Kidney (tissue), 14 donors: ENCODE data around the gene AGBL3. TPM values are rescaled to one million over a fixed set of nuclear protein-coding genes. Genes with fewer than 3 reads are reported as not detected.

Experiments used
- DNase-seq, 5 donors: peaks; one replicate each; pipeline ENCODE4 v3.0.0-alpha.2; 2013 to 2020
- FAIRE-seq: peaks from 2 replicates; lab custom pipeline; 2012; peaks lifted over from hg19 to GRCh38; lab: Jason Lieb, UNC
- H3K27ac ChIP-seq, 2 donors: one replicate each; pipeline ENCODE4 v1.7.0; 2013; ENCODE audit warnings: low read depth in 2 of 2, low read length in 2 of 2, inconsistent platforms in 1 of 2
- H3K27me3 ChIP-seq: one replicate; pipeline ENCODE4 v1.7.1; 2013; ENCODE audit warnings: low read length, inconsistent platforms; ENCODE audit not compliant: control insufficient read depth, insufficient read depth
- H3K36me3 ChIP-seq, 3 donors: one replicate each; pipeline versions ENCODE4 v1.7.0 to v1.7.1; 2013; ENCODE audit warnings: low read length in 3 of 3, control low read depth in 1 of 3, inconsistent platforms in 1 of 3; ENCODE audit not compliant: insufficient read depth in 3 of 3, control insufficient read depth in 2 of 3
- H3K4me1 ChIP-seq, 3 donors: one replicate each; pipeline versions ENCODE4 v1.7.0 to v1.7.1; 2013; ENCODE audit warnings: low read length in 3 of 3, inconsistent platforms in 1 of 3, low read depth in 1 of 3; ENCODE audit not compliant: control insufficient read depth in 2 of 3, insufficient read depth in 2 of 3
- H3K4me3 ChIP-seq, 3 donors: one replicate each; pipeline versions ENCODE4 v1.7.0 to v1.8.1; 2013; ENCODE audit warnings: low read length in 3 of 3, control low read depth in 1 of 3, inconsistent platforms in 1 of 3
- H3K9ac ChIP-seq, 3 donors: one replicate each; pipeline versions ENCODE4 v1.7.0 to v1.7.1; 2013; ENCODE audit warnings: low read length in 3 of 3, control low read depth in 1 of 3, inconsistent platforms in 1 of 3
- H3K9me3 ChIP-seq, 3 donors: one replicate each; pipeline versions ENCODE4 v1.7.0 to v1.7.1; 2013; ENCODE audit warnings: low read length in 3 of 3, control low read depth in 1 of 3, inconsistent platforms in 1 of 3; ENCODE audit not compliant: control insufficient read depth in 2 of 3, insufficient read depth in 1 of 3
- intact Hi-C: fragments of 100-400 bp; cut with DNase I; formaldehyde crosslinking; loops from one replicate; pipeline ENCODE4 v1.11.1; 2022
- polyA plus RNA-seq: library from polyadenylated mRNA; stranded (reverse); fragments of 350-450 nt; fragmentation: Illumina TruSeq; extraction: RNeasy Lipid Tissue Mini Kit (QIAGEN cat#74804); gene quantifications from one replicate; pipeline ENCODE4 v1.2.3, GENCODE V29; 2014; ENCODE audit warnings: low read depth, low replicate concordance; ENCODE audit not compliant: insufficient read depth
- total RNA-seq: library from RNA; stranded (reverse); fragmentation: NEBNext Ultra II Directional; extraction: Animal tissue kit (Norgen Biotek cat#: 25700); gene quantifications from one replicate; pipeline ENCODE4 v1.2.1, GENCODE V29; 2021
- TF ChIP-seq, protein P1 (sequence below): IDR thresholded peaks from 3 replicates; pipeline ENCODE4 v1.5.1; 2012; ENCODE audit warnings: mild to moderate bottlenecking, moderate library complexity, borderline replicate concordance; ENCODE audit not compliant: insufficient read depth; ENCODE audit errors: extremely low read depth
- donor health status: control.
- donor health status: control.
- donor health status: control.
- donor health status: control.
- donor health status: control.
- donor health status: DM: yes; HTN: yes; CAD: no.
- donor health status: Normal renal cell carcinoma (clear cell type).

Gene AGBL3
- total and polyA plus RNA-seq, 2 donors from 2014 or later: 2.1 to 7.6 TPM

DNA sequence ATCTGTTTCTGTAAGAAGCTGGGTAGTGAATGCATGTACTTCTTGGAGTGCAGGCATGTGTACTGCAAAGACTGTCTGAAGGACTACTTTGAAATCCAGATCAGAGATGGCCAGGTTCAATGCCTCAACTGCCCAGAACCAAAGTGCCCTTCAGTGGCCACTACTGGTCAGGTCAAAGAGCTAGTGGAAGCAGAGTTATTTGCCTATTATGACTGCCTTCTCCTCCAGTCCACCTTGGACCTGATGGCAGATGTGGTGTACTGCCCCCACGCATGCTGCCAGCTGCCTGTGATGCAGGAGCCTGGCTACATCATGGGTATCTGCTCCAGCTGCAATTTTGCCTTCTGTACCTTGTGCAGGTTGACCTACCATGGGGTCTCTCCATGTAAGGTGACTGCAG is 142.6 kb downstream of the AGBL3 start:
- no peak overlapping the region for H3K4me3 ChIP-seq
- FAIRE-seq: no peak
- H3K9me3 ChIP-seq: peaks cover 0 to 4% (median 0%) of the 10 kb centered on the region in 3 donors
- no peak overlapping the region for H3K27ac ChIP-seq
- H3K4me1 ChIP-seq: no peaks in the 10 kb centered on the region
- no peaks in the 10 kb centered on the region for H3K36me3 ChIP-seq
- H3K9ac ChIP-seq: no peak overlapping the region
- DNase-seq: no peak
- intact Hi-C loops: no loop called here
- TF ChIP-seq, protein P1, sequence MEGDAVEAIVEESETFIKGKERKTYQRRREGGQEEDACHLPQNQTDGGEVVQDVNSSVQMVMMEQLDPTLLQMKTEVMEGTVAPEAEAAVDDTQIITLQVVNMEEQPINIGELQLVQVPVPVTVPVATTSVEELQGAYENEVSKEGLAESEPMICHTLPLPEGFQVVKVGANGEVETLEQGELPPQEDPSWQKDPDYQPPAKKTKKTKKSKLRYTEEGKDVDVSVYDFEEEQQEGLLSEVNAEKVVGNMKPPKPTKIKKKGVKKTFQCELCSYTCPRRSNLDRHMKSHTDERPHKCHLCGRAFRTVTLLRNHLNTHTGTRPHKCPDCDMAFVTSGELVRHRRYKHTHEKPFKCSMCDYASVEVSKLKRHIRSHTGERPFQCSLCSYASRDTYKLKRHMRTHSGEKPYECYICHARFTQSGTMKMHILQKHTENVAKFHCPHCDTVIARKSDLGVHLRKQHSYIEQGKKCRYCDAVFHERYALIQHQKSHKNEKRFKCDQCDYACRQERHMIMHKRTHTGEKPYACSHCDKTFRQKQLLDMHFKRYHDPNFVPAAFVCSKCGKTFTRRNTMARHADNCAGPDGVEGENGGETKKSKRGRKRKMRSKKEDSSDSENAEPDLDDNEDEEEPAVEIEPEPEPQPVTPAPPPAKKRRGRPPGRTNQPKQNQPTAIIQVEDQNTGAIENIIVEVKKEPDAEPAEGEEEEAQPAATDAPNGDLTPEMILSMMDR: no peak
- no peaks in the 10 kb centered on the region for H3K27me3 ChIP-seq

DNA sequence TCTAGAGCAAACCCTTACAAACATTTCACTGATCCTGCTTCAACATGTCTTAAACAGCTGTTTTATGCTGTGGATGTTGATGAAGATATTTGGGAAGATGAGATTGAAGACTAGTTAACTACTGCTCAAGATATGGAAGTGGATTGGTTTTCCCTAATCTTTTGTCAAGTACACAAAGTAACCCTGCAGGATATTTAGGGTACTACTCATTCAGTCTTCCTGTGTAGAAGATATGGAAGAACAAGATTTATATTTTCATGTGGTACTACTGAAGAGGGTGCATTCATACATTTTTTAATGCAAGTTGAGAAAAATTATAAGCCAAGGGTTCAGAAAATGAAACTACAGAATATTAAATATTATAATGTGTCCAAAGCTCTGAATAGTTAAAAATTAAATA is 143.3 kb downstream of the AGBL3 start:
- intact Hi-C loops: no loop called here
- no peaks in the 10 kb centered on the region for H3K27me3 ChIP-seq
- no peaks in the 10 kb centered on the region for H3K36me3 ChIP-seq
- peaks cover 0 to 4% (median 0%) of the 10 kb centered on the region in 3 donors for H3K9me3 ChIP-seq
- FAIRE-seq: no peak
- no peak for DNase-seq
- TF ChIP-seq, protein P1: no peak
- no peaks in the 10 kb centered on the region for H3K4me1 ChIP-seq
- H3K9ac ChIP-seq: no peak overlapping the region
- no peak overlapping the region for H3K4me3 ChIP-seq
- no peak overlapping the region for H3K27ac ChIP-seq

DNA sequence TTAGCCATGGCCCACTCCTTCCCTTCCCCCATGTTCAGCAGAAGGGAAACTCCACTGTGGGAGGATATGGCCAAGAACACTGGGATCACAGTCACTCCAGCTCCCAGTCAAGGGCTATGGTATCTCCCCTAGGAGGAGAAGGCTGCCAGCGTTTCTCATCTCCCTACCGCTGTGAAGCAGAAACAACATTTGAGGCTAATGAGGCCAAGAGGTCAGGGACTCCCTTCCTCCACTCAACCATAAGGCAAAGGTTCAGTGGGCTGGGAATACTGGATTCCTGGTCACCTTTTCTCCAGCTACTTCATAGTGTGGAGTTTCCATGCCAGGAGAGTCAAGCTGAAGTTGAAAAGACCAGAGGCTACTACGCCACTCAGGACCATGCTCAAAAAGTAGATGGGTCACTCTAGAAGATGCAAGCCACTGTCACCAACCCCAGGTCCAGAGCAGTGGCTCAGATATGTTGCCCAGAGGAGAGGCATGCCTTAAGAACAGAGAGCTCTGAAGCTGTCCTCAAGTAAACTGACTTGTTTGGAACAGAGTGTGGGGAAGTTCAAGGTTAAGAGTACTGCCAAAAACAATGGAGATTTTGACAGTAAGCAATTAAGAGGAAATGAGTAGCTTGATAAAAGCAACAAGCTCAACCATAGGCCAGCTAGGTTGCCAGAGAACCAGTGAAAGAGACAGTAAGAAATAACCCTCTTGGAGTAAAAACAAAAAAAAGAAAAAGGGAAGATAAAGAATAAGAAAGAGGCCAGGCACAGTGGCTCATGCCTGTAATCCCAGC is 157.8 kb downstream of the AGBL3 start:
- no peaks in the 10 kb centered on the region for H3K36me3 ChIP-seq
- no peak overlapping the region for H3K9ac ChIP-seq
- H3K27ac ChIP-seq: peak overlapping the region in 1 of 2 donors; percentile 2
- TF ChIP-seq, protein P1: no peak
- no peak for FAIRE-seq
- no peak overlapping the region for H3K4me3 ChIP-seq
- no peaks in the 10 kb centered on the region for H3K27me3 ChIP-seq
- intact Hi-C loops: no loop called here
- H3K9me3 ChIP-seq: no peaks in the 10 kb centered on the region
- H3K4me1 ChIP-seq: peaks cover 0 to 15% (median 3%) of the 10 kb centered on the region in 3 donors
- DNase-seq: peak in 3 of 5 donors; percentile 48 to 66 (median 52)
